GM18498 (cell line): Measurements from ENCODE around the gene KIF26A.

ENCODE experiments used
- ATAC-seq: cut with Tn5 transposase; IDR thresholded peaks from one replicate; pipeline ENCODE4 v1.9.1; 2021; ENCODE audit warnings: mild to moderate bottlenecking, moderate library complexity; ENCODE audit not compliant: unreplicated experiment

Gene KIF26A

DNA sequence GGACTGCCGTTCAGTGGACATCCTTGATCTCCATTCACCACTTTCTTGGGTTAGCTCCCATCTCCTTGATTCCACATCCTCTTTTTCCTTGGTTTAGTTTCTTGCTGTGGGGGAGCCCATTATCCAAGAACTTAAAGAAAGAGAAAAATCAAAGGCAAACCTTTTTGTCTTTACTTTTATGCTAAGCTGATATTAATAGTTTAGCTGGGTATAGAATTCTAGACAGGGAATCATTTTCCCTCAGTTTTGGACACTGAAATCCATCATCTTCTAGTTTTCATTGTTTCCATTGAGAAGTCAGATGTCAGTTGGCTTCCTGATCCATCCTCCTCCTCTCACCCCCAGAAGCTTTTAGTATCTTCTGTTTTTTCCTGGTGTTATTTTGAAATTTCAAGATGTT lies 8.8 kb upstream of the KIF26A start:
- no peak for ATAC-seq

DNA sequence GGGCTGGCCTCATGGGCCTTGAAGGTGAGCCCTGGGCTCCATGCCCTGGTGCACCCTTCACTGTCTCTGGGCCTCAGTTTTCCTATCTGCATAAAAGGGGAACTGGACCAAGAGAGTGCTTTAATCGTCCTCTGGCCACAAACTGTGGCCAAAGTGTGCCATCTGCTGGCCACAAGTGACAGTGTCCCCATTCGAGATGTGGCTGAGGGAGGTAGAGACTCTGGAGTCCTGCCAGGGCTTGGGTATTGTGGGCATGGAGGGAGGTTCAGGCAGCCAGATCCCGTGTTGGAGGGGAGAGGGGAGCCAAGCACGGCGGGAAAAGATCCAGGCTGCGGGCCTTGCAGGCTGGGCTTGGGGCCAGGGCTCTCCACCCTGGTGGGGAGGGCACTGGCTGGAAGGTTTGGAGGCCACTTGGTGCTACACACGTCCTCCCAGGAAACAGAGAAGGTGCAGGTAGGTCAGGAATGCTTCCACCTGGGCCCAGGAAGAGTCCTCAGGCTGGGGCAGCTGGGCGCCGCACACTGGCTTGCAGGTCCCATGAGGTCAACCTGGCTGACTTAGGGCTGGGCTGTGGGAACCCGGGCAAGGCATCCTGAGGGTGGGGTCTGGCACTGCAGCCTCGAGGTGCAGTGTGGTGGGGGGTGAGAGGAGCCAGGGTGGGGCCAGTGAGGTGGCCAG lies 7.3 kb upstream of the KIF26A start:
- no peak for ATAC-seq

DNA sequence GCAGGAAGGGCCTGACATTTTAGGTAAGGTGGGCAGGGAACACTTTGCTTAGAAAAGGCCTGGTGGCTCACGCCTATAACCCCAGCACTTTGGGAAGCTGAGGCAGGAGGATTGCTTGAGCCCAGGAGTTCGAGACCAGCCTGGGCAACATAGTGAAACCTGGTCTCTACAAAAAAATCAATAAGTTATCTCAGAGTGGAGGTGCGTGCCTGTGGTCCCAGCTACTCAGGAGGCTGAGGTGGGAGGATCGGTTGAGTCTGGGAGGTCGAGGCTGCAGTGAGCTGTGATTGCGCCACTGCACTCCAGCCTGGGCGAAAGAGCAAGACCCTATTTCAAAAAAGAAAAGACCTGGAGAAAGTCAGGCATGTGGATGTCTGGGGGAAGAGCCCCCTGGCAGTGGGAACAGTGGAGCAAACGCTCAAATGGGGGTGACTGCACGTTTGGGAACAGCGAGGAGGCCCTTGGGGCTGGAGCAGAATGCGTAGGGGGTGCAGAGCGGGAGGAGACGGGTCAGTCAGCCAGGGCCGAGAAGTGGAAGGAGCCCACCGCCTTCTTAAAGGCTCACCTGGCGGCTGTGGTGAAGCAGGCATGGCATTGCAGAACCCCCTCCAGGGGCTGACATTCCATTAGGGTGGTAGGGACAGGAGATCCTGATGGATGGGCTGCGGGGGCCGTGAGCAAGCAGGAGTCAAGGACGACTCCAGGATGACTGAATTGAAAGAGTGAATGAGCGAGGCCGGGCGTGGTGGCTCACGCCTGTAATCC lies 6.2 kb upstream of the KIF26A start:
- ATAC-seq: no peak

DNA sequence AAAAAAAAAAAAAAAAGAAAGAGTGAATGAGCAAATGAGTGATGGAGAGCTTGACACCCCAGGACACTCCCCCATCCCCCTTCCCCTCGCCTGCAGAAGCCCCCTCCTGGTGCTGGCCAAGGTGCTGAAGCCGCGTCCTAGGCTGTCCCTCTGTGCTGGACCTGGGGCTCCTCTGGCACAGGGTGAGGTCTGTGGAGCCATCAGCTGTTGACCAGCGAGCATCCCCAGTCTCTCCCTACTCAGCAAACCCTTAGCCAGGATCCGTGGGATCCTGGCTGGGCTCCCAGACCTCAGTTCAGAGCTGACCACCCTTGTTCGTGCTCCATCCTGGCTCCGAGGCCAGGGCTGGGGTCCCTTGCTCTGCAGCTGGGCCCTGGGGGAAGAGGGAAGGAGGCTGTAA lies 5.4 kb upstream of the KIF26A start:
- ATAC-seq: no peak

DNA sequence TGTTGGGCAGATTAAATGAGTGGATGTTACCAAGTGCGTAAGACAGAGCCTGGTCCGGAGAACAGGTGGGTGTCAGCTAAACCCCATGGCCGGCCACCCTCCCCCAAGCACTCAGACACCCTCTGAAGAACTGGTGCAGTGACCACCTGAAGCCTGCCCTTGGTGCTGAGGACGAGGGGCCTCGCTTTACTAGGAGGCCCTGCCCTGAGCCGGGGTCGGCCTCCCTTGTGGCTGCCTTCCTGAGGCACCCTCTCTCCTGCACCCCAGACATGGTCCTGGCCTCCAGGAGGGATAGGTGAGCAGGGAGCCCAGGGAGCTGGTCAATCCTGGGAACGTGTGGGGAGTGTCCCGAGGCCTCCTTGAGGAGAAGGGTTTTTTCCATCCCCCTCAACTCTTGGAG lies 4.9 kb upstream of the KIF26A start:
- ATAC-seq: no peak

DNA sequence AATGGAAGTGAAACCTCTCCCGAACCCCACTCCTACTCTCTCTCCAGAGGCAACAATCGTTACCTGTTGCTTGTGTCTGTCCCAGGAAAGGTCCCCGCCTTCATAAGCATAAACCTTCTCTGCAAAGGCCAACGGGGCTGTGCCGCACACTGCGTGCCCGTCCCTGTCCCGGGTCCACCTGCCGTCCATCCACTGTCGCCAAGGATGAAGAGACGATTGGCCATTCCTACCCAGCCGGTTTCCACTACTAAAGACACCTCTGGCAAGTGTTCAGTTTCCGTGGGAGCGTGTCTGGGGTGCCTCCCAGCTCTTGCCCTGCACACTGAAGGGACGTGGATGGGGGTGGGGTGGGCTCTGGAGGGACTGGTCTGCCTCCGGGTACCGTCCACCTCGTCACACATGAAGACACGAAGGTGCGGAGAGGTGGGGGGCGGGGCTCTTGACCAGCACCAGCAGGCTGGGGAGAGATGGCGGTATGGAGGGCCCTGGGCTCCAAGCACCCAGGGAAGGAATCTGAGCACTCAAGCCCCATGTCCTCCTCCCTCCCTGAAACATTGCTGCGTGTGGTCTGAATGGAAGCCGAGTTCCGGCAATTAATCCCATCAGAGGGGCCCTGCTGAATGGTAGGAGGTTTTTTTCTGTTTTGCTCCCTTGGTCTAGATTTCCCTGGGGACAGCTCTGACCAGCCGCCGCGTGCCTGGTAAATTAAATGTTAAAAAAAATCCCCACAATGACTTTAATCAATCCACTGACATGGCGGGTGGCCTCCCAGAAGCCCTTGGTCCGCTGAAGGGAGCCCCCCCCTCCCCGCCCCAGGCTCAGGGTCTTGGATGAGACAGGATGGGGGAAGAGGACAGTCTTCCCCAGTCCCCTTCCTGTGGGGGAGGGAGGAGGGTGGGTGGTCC lies 4.1 kb upstream of the KIF26A start:
- ATAC-seq: no peak

DNA sequence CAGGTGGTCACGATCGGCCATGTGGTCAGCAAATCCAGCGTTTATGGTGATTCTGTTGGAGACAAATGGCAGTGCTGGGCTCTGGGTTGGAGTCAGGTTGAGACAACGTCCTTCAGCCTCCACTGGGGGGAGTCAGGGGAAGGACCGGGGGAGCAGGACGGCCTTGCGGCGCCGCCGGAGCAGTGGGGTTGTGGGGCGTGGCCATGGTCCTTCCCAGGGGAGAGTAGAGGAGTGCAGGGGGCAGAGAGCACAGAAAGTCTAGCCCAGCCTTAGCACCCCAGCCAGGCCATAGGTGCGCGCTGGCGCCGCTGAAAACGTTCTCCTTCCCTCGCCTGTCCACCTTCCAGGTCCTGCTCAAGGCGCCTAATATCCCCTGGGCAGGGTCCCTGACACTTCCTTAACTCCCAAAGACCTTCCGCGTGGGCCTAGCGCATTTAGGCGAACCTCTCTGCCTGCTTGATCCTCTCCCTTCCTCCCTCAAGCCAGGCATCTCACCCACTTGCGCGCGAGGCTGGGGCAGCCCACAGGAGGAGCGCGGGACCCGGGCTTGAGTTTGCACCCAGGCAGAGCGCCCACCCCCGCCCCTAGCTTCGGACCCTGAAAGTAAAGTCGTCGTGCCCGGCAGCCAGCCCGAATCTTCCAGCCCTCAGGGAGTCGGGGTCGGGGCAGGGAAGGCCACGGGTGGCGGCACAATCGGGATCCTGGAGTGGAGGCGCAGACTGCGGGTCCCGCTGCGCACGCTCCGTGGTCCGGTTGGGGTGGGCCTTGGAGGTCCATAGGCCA lies 3.1 kb upstream of the KIF26A start:
- no peak for ATAC-seq

DNA sequence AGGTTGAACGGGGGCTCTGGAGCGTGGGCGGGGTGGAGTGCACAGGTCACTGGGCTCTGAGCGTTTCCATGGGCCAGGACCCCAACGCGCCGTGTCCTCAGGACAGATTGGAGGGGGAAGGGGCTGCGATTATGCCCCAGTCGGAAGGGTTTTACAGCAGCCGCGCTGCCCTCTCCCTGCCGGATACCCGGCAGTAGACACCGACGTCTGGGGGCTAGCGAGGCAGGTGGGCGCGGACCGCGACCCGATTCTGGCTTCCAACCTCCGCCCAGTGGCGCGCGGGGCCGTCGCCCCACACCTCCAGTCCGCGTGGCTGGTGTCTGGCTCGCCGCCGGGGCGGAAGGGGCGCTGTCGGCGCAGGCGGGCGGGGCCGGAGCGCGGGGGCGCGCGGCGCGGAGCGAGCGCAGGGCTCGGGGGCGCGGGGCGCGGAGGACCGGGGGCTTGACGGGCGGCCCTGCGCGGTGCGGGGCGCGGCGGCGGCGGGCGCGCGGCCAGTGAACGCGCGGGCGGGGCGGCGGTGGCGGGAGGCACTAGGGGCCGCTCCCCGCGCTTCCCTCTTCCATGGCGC lies 2.4 kb upstream of the KIF26A start:
- no peak for ATAC-seq

DNA sequence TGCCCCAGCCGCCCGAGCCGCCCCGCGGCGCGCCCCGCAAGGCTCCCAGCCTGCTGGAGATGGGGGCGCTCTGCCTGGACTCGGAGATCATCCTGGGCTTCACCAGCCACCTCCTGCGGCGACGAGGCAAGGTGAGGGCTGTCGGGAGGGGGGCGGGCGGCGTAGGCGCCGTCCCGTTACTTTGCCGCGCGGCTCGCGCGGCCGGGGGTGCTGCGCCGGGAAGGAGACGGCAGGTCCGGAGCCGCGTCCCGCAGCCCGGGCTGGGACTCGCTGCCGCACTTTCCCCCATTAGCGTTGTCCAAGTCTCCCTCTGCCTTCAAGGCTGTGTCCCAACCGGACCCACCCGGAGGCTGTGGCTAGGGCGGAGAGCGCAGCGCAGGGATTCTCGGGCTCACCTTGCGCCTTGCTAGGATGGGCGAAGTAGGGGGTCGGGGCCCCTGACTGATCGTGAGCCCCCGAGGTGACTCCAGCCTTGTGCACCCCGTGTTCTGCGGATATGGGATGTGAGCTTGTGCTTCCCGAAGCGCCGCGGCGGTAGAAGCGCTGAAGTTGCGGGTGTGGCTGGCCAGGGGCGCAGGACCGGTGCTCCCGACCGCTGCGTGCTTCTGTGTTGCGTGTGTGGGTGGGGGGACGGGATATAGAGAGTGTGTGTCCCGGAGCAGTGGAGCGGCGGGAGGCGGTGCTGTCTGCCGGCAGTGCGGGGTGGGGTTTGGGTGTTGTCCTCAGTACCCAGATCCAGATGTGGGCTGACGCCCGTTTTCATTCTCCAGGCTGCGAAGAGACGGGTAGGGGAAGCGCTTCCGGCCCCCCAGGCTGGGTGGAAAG lies 1.7 kb upstream of the KIF26A start:
- ATAC-seq: no peak

DNA sequence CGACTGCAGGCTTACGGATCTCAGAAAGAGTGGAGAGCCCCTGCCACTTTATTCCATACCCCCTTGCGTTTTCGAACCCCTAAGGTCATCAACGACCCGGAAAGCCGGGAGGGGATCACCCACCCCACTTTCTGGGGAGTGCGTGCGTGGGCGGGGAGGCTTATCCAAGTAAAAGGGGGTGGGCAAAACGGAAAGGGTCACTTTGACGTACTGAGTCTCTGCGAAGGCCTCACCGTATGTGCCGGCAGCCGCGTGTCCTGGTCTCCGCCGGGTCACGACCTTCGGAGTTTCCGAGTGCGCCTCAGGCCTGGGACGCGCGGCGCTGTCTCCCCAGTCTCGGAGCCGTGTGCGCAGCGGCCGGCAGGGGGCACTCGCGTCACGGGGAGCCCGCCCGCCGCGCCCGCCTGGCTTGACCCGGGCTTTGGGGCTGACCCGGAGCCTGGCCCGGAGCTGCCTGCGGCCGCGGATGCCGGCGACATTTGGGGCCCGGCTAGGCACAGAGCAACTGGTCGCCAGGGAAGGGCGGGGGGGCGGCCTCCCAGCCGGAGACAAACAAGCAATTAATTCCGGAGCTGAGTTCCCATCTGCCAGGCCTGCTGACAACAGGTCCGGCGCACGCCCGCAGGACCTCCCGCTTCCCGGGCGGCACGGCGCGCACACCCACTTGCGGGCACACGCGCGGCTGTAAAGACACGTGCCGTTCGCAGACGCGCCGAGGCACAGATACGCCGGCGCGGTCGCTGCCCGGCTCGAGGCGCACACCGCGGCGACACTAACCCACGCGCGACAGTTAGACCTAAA lies 890 bp upstream of the KIF26A start:
- no peak for ATAC-seq

DNA sequence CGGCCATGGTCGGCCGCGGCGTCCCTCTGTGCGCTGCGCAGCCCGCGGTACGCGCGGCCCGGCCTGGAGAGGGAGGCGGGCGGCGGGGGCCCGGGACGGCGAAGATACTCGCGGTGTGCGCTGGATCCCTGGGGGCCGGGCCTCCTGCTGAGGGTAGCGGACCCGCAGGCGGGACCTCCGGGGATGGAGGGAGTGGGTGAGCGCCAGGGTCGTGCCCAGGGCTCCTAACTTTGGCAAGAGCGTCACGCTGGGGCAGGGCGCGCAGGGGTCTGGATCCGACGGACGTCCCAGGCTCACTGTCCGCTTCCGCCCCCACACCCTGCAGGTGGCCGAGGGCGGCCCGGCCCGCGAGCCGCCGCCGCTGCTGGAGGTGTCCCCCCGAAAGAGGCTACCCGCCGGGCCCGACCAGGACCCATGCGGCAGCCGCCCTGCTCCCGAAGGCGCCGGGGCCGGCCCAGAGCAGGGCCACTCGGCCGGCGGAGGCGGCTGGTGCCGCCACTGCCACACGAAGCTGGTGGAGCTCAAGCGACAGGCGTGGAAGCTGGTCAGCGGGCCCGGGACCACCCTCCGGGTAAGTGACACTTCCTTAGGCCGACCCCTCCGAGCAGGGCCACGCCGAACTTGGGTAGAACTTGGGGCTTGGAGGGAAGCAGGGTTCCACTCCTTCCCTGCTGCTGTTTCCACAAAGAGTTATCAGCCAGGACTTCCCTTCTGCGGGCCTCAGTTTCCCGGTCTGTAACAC lies 502 bp downstream of the KIF26A start:
- ATAC-seq: no peak

DNA sequence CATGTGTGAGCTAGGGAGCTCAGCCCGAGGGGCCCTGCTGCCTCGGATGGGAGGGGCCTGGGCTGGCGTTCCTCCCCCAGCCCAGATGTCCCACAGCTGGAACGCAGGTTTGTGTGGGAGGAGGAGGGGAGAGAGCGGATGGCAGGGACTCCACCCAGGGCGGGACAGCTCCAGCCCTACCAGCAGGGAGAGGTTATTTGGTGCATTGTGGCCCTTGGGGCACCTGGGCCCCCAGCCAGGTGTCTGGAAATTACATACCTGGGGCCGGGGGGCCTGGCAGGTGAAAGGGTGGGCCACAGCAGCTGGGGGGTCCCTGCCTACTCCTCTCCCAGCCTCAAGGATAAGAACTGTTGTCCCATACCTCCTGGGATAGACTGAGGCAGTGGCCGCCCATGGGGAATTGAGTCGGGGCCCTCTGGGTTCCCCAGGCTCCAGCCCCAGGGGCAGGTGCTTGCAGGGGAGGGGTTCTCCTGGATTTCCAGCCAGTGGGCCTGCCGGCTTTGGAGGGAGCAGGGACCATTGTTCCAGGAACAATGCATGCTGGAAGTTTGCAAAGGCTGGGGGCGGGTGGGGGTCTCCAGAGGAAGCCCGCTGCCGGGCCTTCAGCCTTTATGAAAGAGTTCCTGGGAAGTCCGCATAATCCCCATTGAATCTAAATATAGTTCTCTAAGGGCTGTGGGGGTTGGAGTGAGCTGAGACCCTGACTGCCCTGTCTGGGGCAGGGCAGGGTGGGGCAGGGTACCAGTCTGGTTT lies 1.2 kb downstream of the KIF26A start:
- no peak for ATAC-seq

DNA sequence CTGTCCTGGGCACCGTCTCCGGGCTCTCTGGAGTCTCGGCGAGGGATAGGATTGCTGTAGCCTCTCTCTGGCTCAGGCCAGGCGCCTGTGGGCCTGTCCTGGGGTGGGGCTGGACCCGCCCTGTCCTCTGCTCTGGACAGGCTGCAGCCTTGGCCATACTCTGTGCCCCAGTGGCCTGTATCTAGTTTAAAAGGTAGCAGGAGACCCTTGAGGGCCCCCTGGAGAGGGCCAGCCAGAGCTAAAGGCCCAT lies 1.8 kb downstream of the KIF26A start:
- no peak for ATAC-seq

DNA sequence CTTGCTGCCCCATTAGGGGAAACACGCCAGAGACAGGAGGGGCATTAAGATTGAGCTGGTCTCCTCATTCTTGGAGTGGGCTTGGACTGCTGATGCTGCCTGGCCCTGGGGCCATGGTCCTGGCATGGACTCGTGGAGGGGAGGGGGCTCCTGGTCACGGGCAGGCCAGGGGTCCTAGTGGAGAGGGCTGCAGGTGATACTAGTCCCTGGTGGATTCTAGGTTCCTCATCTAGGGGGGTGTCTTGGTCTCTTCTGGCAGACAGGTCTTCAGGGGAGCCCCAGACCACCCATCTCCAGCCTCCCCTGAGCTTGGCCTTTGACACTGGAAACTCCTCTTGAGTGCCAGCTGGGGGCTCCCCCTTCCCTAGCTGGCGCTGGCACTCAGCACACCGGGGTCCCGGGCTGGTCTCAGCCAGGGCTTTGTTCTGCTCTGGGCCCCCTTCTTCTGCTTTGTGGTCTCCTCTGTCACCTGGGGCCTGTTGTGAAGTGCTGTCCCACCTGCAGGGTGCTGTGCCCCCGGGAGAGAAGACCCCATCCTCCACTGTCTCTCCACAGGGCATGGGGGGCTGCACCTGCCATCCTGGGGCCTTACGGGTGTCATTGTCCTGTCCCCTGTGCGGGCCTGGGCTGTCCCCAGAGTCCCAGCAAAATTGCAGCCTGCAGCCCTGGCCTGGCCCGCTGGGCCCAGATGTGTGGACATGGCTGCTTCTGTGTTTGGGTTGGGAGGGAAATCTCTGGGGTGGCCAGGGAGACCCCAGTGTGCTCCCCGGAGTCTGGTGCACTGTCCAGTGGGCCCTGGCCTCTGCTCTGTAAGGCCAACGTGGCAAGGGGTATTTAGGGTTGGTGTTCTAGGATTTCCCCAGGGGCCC lies 2.3 kb downstream of the KIF26A start:
- ATAC-seq: no peak

DNA sequence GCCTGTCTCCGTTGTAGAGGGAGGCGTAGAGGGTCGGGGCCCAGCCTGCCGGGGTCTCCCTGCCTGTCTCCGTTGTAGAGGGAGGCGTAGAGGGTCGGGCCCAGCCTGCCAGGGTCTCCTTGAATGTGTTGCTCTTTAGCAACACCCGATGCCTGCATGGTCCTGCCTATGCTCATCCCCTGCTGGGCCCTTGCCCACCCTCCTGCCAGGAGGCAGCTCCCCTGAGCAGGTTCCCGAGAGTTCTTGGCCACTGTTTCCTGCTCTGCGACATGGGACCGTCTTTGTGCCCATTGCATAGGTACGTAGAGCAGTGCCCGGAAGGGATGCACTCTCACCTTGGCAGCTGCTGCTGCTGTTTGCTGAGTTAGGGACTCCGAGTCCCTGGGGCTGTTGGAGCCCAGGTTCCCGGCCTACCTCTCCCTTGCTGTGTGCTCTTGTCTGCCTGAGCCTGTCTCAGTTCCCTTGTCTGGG lies 3.3 kb downstream of the KIF26A start:
- no peak for ATAC-seq

DNA sequence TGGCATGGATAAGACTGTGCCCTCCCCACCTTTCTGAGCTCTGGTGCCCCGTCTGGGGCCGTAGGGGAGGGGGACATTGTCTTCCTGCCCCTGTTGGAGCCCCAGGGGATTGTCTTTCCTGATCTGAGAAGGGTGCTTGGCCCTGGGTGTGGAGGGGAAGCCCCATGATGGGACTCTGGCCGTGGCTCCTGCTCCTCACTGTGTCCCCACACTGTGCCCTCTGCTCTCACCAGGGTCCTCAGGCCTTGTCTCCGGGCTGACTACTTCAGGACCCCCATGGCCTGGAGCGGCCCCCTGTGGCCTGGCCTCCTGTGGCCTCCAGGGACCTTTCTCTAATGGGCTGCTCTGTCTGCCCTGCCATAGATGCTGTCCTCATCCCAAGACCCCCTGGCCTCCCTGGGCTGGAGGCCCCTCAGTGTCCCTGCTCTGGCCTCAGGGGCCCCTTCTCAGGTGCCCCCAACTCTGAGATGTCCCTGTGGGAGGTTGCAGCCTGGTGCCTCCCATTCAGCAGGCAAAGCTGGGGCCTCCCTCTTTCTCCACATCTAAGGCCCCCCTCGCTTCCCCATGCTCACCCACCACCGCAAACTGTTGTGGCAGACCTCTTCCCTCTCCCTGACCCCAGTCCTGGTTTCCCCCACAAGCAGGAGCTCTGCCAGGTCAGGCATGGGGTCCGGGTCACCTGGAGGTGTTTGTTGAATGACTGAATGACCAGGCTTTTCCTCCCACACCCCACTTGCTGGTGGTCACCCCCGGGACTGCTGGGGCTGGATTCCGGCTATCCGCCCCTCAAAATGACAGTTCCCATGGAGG lies 4.0 kb downstream of the KIF26A start:
- no peak for ATAC-seq
